ENCODE data around the gene EFNA5. TPM values are rescaled to one million over a fixed set of nuclear protein-coding genes. Genes with fewer than 3 reads are reported as not detected.

EFNA5 gene
- total RNA-seq, 6 experiments from 2014 or later = 0.26 TPM; not detected in 5

- no peaks in the 10 kb centered on the region for H3K9me3 Mint-ChIP-seq
- no peak overlapping the region for H3K27ac Mint-ChIP-seq
- no peaks in the 10 kb centered on the region for H3K4me1 Mint-ChIP-seq (ENCODE audit: low read depth)
- no peak for TF ChIP-seq CTCF (IDR thresholded peaks at IDR 0.05)
- DNase-seq = no peak
- no peak overlapping the region for H3K4me3 Mint-ChIP-seq
- no peaks in the 10 kb centered on the region for H3K36me3 Mint-ChIP-seq (ENCODE audit: low read depth)
- peaks cover 3% of the 10 kb centered on the region for H3K27me3 Mint-ChIP-seq (ENCODE audit: insufficient read depth)
These were observed 17.7 kb downstream of the EFNA5 start for GRCh38 chr5:107652839-107653607.

GRCh38 chr5:107652408-107652807 is 18.3 kb downstream of the EFNA5 start:
- DNase-seq = no peak
- no peaks in the 10 kb centered on the region for H3K9me3 Mint-ChIP-seq
- H3K27ac Mint-ChIP-seq = no peak overlapping the region
- no peaks in the 10 kb centered on the region for H3K4me1 Mint-ChIP-seq (ENCODE audit: low read depth)
- no peak overlapping the region for H3K4me3 Mint-ChIP-seq
- peaks cover 3% of the 10 kb centered on the region for H3K27me3 Mint-ChIP-seq (ENCODE audit: insufficient read depth)
- TF ChIP-seq CTCF (IDR thresholded peaks at IDR 0.05) = no peak
- no peaks in the 10 kb centered on the region for H3K36me3 Mint-ChIP-seq (ENCODE audit: low read depth)

- no peak for TF ChIP-seq CTCF (IDR thresholded peaks at IDR 0.05)
- Mint-ChIP-seq H3K27me3 (ENCODE audit: insufficient read depth) (peaks cover 3% of the 10 kb centered on the region), H3K36me3 (ENCODE audit: low read depth) (no peaks in the 10 kb centered on the region), H3K4me1 (ENCODE audit: low read depth) (no peaks in the 10 kb centered on the region), H3K4me3 (no peak overlapping the region), H3K9me3 (no peaks in the 10 kb centered on the region), H3K27ac (no peak overlapping the region)
- no peak for DNase-seq
These were observed 19.4 kb downstream of the EFNA5 start for GRCh38 chr5:107651325-107651724.

- no peak overlapping the region for H3K4me3 Mint-ChIP-seq
- H3K9me3 Mint-ChIP-seq = no peaks in the 10 kb centered on the region
- no peak overlapping the region for H3K27ac Mint-ChIP-seq
- H3K27me3 Mint-ChIP-seq (ENCODE audit: insufficient read depth) = no peaks in the 10 kb centered on the region
- H3K4me1 Mint-ChIP-seq (ENCODE audit: low read depth) = no peaks in the 10 kb centered on the region
- H3K36me3 Mint-ChIP-seq (ENCODE audit: low read depth) = no peaks in the 10 kb centered on the region
- no peak for TF ChIP-seq CTCF (IDR thresholded peaks at IDR 0.05)
- no peak for DNase-seq
These were observed 24.3 kb downstream of the EFNA5 start for GRCh38 chr5:107646418-107646817.

- Mint-ChIP-seq H3K27ac (no peak overlapping the region), H3K4me3 (no peak overlapping the region), H3K27me3 (ENCODE audit: insufficient read depth) (no peaks in the 10 kb centered on the region), H3K4me1 (ENCODE audit: low read depth) (no peaks in the 10 kb centered on the region), H3K9me3 (no peaks in the 10 kb centered on the region), H3K36me3 (ENCODE audit: low read depth) (no peaks in the 10 kb centered on the region)
- no peak for DNase-seq
- TF ChIP-seq CTCF (IDR thresholded peaks at IDR 0.05) = no peak
These were observed 30.2 kb downstream of the EFNA5 start for GRCh38 chr5:107640568-107640967.
